Activated CD8-positive, alpha-beta memory T cell treated with anti-CD3 and anti-CD28 coated beads, Interleukin-2, amount 10 ng/mL, durations not matched to agents 7 days and 5 days (primary cell): ENCODE measurements around the gene ACTR5. TPM values are rescaled to one million over a fixed set of nuclear protein-coding genes. Genes with fewer than 3 reads are reported as not detected.

Experiments
- ATAC-seq: fragments of 150-1000 bp; cut with Tn5 transposase; one replicate; pipeline ENCODE4 v1.10.0; 2021; ENCODE audit warnings: moderate library complexity
- CTCF ChIA-PET: fragments of 350-600 bp; sonication (Branson Sonifier 250); formaldehyde crosslinking; loops from one replicate; lab custom pipeline; 2021; ENCODE audit warnings: antibody characterized with exemption; lab: Charles Lee
- DNase-seq: peaks from one replicate; pipeline ENCODE4 v3.0.0-alpha.2; 2020
- H3K27ac Mint-ChIP-seq: one replicate; pipeline ENCODE4 v1.8.0; 2021; ENCODE audit warnings: mild to moderate bottlenecking, mixed read lengths
- H3K27me3 Mint-ChIP-seq: one replicate; pipeline ENCODE4 v1.8.0; 2021; ENCODE audit warnings: mixed read lengths
- H3K36me3 Mint-ChIP-seq: one replicate; pipeline ENCODE4 v1.8.0; 2021; ENCODE audit warnings: mild to moderate bottlenecking, mixed read lengths
- H3K4me1 Mint-ChIP-seq: one replicate; pipeline ENCODE4 v1.8.0; 2021; ENCODE audit warnings: mixed read lengths
- H3K4me3 Mint-ChIP-seq: one replicate; pipeline ENCODE4 v1.8.0; 2021; ENCODE audit warnings: mild to moderate bottlenecking, moderate library complexity, mixed read lengths
- H3K9me3 Mint-ChIP-seq: one replicate; pipeline ENCODE4 v1.8.0; 2022; ENCODE audit warnings: low read depth, mixed read lengths
- total RNA-seq, 2 experiments: library from RNA; stranded (reverse); gene quantifications; one replicate each; pipeline ENCODE4 v1.2.3, GENCODE V29; 2021

Gene ACTR5
- total RNA-seq, 2 experiments from 2014 or later, result 9.5 to 10.6 TPM

GRCh38 chr20:38731738-38732113 lies 16.5 kb upstream of the ACTR5 start:
- CTCF ChIA-PET, result interaction anchor here (0.8 to 1.3 kb wide), 8 partner anchors 16 to 98 kb away, joined by 3 to 5 read pairs (median 3); no protein-coding TSS in a partner anchor
- Mint-ChIP-seq H3K4me3 (no peak overlapping the region), H3K27me3 (peaks cover 91% of the 10 kb centered on the region), H3K9me3 (no peaks in the 10 kb centered on the region), H3K4me1 (peaks cover 29% of the 10 kb centered on the region), H3K27ac (no peak overlapping the region), H3K36me3 (peaks cover 6% of the 10 kb centered on the region)
- DNase-seq (no peak), ATAC-seq (no peak)

GRCh38 chr20:38732981-38733380 lies 15.3 kb upstream of the ACTR5 start:
- H3K27me3 Mint-ChIP-seq, result peaks cover 89% of the 10 kb centered on the region
- H3K27ac Mint-ChIP-seq, result no peak overlapping the region
- ATAC-seq (no peak), DNase-seq (no peak)
- H3K4me1 Mint-ChIP-seq, result peaks cover 17% of the 10 kb centered on the region
- no peak overlapping the region for H3K4me3 Mint-ChIP-seq
- peaks cover 3% of the 10 kb centered on the region for H3K36me3 Mint-ChIP-seq
- no peaks in the 10 kb centered on the region for H3K9me3 Mint-ChIP-seq
- CTCF ChIA-PET, result interaction anchor here (1.0 to 2.1 kb wide), 2 partner anchors 11 to 160 kb away, joined by 4 to 6 read pairs; no protein-coding TSS in a partner anchor

GRCh38 chr20:38735172-38735571 lies 13.1 kb upstream of the ACTR5 start:
- H3K27me3 Mint-ChIP-seq, result peaks cover 78% of the 10 kb centered on the region
- CTCF ChIA-PET, result no interaction called here
- no peak overlapping the region for H3K4me3 Mint-ChIP-seq

GRCh38 chr20:38737887-38738286 lies 10.4 kb upstream of the ACTR5 start:
- H3K27me3 Mint-ChIP-seq, result peaks cover 83% of the 10 kb centered on the region
- no peaks in the 10 kb centered on the region for H3K9me3 Mint-ChIP-seq
- ATAC-seq, result no peak
- H3K4me1 Mint-ChIP-seq, result no peaks in the 10 kb centered on the region
- no peak for DNase-seq
- H3K27ac Mint-ChIP-seq, result no peak overlapping the region
- H3K36me3 Mint-ChIP-seq, result no peaks in the 10 kb centered on the region
- CTCF ChIA-PET, result no interaction called here
- no peak overlapping the region for H3K4me3 Mint-ChIP-seq

More at GRCh38 chr20:38735172-38735571, 13.1 kb upstream of the ACTR5 start:
- DNase-seq (no peak), ATAC-seq (no peak)
- peaks cover 9% of the 10 kb centered on the region for H3K4me1 Mint-ChIP-seq
- H3K36me3 Mint-ChIP-seq, result no peaks in the 10 kb centered on the region
- no peak overlapping the region for H3K27ac Mint-ChIP-seq
- H3K9me3 Mint-ChIP-seq, result no peaks in the 10 kb centered on the region

GRCh38 chr20:38745757-38746156 lies 2.5 kb upstream of the ACTR5 start:
- H3K27me3 Mint-ChIP-seq, result peaks cover 28% of the 10 kb centered on the region
- CTCF ChIA-PET, result no interaction called here
- ATAC-seq, result no peak

GRCh38 chr20:38747495-38748096 lies 664 bp upstream of the ACTR5 start:
- Mint-ChIP-seq H3K36me3 (no peaks in the 10 kb centered on the region), H3K27ac (peak overlapping the region; percentile 27), H3K9me3 (no peaks in the 10 kb centered on the region), H3K4me1 (peaks cover 26% of the 10 kb centered on the region), H3K27me3 (peaks cover 9% of the 10 kb centered on the region), H3K4me3 (peak overlapping the region; percentile 91)
- ATAC-seq (no peak), DNase-seq (no peak)
- CTCF ChIA-PET, result interaction anchor here (1.0 to 3.5 kb wide), 8 partner anchors 17 to 215 kb away, joined by 3 to 15 read pairs (median 4); partner anchors contain the start of gene DHX35

More at GRCh38 chr20:38745757-38746156, 2.5 kb upstream of the ACTR5 start:
- Mint-ChIP-seq H3K4me1 (peaks cover 24% of the 10 kb centered on the region), H3K36me3 (no peaks in the 10 kb centered on the region), H3K4me3 (no peak overlapping the region), H3K9me3 (no peaks in the 10 kb centered on the region), H3K27ac (no peak overlapping the region)
- no peak for DNase-seq

GRCh38 chr20:38748861-38749149 lies 545 bp downstream of the ACTR5 start:
- DNase-seq, result peak; percentile 78
- H3K27me3 Mint-ChIP-seq, result peaks cover 2% of the 10 kb centered on the region
- H3K36me3 Mint-ChIP-seq, result no peaks in the 10 kb centered on the region
- peak overlapping the region; percentile 91 for H3K4me3 Mint-ChIP-seq
- H3K4me1 Mint-ChIP-seq, result peaks cover 26% of the 10 kb centered on the region
- H3K27ac Mint-ChIP-seq, result peak overlapping the region; percentile 82
- ATAC-seq, result peak; percentile 32
- CTCF ChIA-PET, result interaction anchor here (0.8 to 3.5 kb wide), 9 partner anchors 12 to 144 kb away, joined by 3 to 15 read pairs (median 5); no protein-coding TSS in a partner anchor
- H3K9me3 Mint-ChIP-seq, result no peaks in the 10 kb centered on the region

GRCh38 chr20:38751360-38751976 lies 3.2 kb downstream of the ACTR5 start:
- no peak overlapping the region for H3K4me3 Mint-ChIP-seq
- no peak for ATAC-seq
- H3K9me3 Mint-ChIP-seq, result no peaks in the 10 kb centered on the region
- CTCF ChIA-PET, result interaction anchor here (1.0 to 5.3 kb wide), 17 partner anchors 8 to 280 kb away, joined by 3 to 54 read pairs (median 5); no protein-coding TSS in a partner anchor
- H3K36me3 Mint-ChIP-seq, result peaks cover 6% of the 10 kb centered on the region
- H3K27ac Mint-ChIP-seq, result no peak overlapping the region
- no peak for DNase-seq
- peaks cover 24% of the 10 kb centered on the region for H3K4me1 Mint-ChIP-seq
- no peaks in the 10 kb centered on the region for H3K27me3 Mint-ChIP-seq

- Mint-ChIP-seq H3K27ac (no peak overlapping the region), H3K4me3 (no peak overlapping the region), H3K27me3 (no peaks in the 10 kb centered on the region), H3K4me1 (peaks cover 24% of the 10 kb centered on the region), H3K9me3 (no peaks in the 10 kb centered on the region), H3K36me3 (peaks cover 7% of the 10 kb centered on the region)
- DNase-seq (no peak), ATAC-seq (no peak)
- CTCF ChIA-PET, result interaction anchor here (0.7 to 5.3 kb wide), 17 partner anchors 9 to 280 kb away, joined by 3 to 54 read pairs (median 5); no protein-coding TSS in a partner anchor
These were observed 3.8 kb downstream of the ACTR5 start for GRCh38 chr20:38752029-38752428.

- Mint-ChIP-seq H3K36me3 (peaks cover 11% of the 10 kb centered on the region), H3K27ac (no peak overlapping the region), H3K4me1 (peaks cover 6% of the 10 kb centered on the region), H3K9me3 (no peaks in the 10 kb centered on the region), H3K4me3 (no peak overlapping the region), H3K27me3 (no peaks in the 10 kb centered on the region)
- ATAC-seq (no peak), DNase-seq (no peak)
- CTCF ChIA-PET, result interaction anchor here (0.8 to 1.0 kb wide), 2 partner anchors 35 to 119 kb away, joined by 3 to 4 read pairs; no protein-coding TSS in a partner anchor
These were observed 6.7 kb downstream of the ACTR5 start for GRCh38 chr20:38754924-38755323.

- no peak for DNase-seq
- Mint-ChIP-seq H3K36me3 (peaks cover 11% of the 10 kb centered on the region), H3K4me1 (peaks cover 2% of the 10 kb centered on the region), H3K27me3 (no peaks in the 10 kb centered on the region), H3K27ac (no peak overlapping the region), H3K4me3 (no peak overlapping the region), H3K9me3 (no peaks in the 10 kb centered on the region)
- ATAC-seq, result no peak
- CTCF ChIA-PET, result interaction anchor here (0.8 to 1.0 kb wide), 2 partner anchors 34 to 120 kb away, joined by 3 to 4 read pairs; no protein-coding TSS in a partner anchor
These were observed 7.2 kb downstream of the ACTR5 start for GRCh38 chr20:38755324-38755910.

GRCh38 chr20:38757145-38757775 lies 9.0 kb downstream of the ACTR5 start:
- peaks cover 17% of the 10 kb centered on the region for H3K36me3 Mint-ChIP-seq

GRCh38 chr20:38759106-38759505 lies 10.8 kb downstream of the ACTR5 start:
- Mint-ChIP-seq H3K36me3 (peaks cover 19% of the 10 kb centered on the region), H3K27me3 (no peaks in the 10 kb centered on the region), H3K9me3 (no peaks in the 10 kb centered on the region), H3K4me3 (no peak overlapping the region), H3K27ac (no peak overlapping the region), H3K4me1 (peaks cover 6% of the 10 kb centered on the region)
- DNase-seq, result no peak
- CTCF ChIA-PET, result no interaction called here
- no peak for ATAC-seq

More at GRCh38 chr20:38757145-38757775, 9.0 kb downstream of the ACTR5 start:
- no peaks in the 10 kb centered on the region for H3K4me1 Mint-ChIP-seq
- ATAC-seq (no peak), DNase-seq (no peak)
- H3K9me3 Mint-ChIP-seq, result no peaks in the 10 kb centered on the region
- no peak overlapping the region for H3K4me3 Mint-ChIP-seq
- H3K27me3 Mint-ChIP-seq, result no peaks in the 10 kb centered on the region
- CTCF ChIA-PET, result interaction anchor here (1.2 kb wide), 1 partner anchor 33 kb away, joined by 5 read pairs; no protein-coding TSS in a partner anchor
- no peak overlapping the region for H3K27ac Mint-ChIP-seq
